Measurements from ENCODE around the gene EML6. TPM values are rescaled to one million over a fixed set of nuclear protein-coding genes. Genes with fewer than 3 reads are reported as not detected.

The EML6 gene
- total and polyA plus RNA-seq, 10 of the 15 experiments (the other 5 are each of a cell fraction or from before 2014, with no cell fraction given), result 0.09 to 0.67 (median 0.21) TPM

GRCh38 chr2:54909001-54909400 is 185.5 kb downstream of the EML6 start (continued):
- no peak for TF ChIP-seq NR2C2 (IDR thresholded peaks at IDR 0.05; ENCODE audit: borderline replicate concordance, control insufficient read depth, insufficient read length, low read depth)
- no peak for TF ChIP-seq BMI1 (IDR thresholded peaks at IDR 0.05; ENCODE audit: borderline replicate concordance)
- TF ChIP-seq MLLT1 (IDR thresholded peaks at IDR 0.05), result no peak

GRCh38 chr2:54912305-54912704 is 188.8 kb downstream of the EML6 start:
- Histone ChIP-seq H3K27ac (ENCODE audit: control insufficient read depth, insufficient read depth) (no peak overlapping the region), H3K27me3 (replicated peaks in 1 of 2; ENCODE audit: control insufficient read depth in 2 of 2, insufficient read depth in 2 of 2, low read length in 1 of 2) (no peaks in the 10 kb centered on the region; a peak in 1 of 4 replicates), H3K4me3 (no peak overlapping the region), H3K79me2 (ENCODE audit: control insufficient read depth, insufficient read depth, low read length) (no peaks in the 10 kb centered on the region), H3K9ac (ENCODE audit: control insufficient read depth, insufficient read depth, low read length) (no peak overlapping the region), H3K36me3 (ENCODE audit: control insufficient read depth in 2 of 2, insufficient read depth in 2 of 2, low read length in 1 of 2) (no peaks in the 10 kb centered on the region), H4K20me1 (ENCODE audit: control insufficient read depth, insufficient read depth) (no peaks in the 10 kb centered on the region), H3K4me1 (ENCODE audit: control insufficient read depth, insufficient read depth, low read length) (no peaks in the 10 kb centered on the region), H3K4me2 (ENCODE audit: control insufficient read depth, insufficient read depth) (no peak overlapping the region), H2AFZ (ENCODE audit: control insufficient read depth, low read depth, low read length) (no peak overlapping the region), H3K9me3 (replicated peaks; ENCODE audit: control insufficient read depth, insufficient read depth, low read length) (no peaks in the 10 kb centered on the region)
- WGBS (ENCODE audit: insufficient coverage, insufficient replicate concordance, low lambda C conversion rate, missing lambda C conversion rate), result 28% methylated on average over 4 of the region's 4 CpGs
- BruUV-seq (replicated peaks), result no TSS peak
- intact Hi-C loops (cut with micrococcal nuclease; ENCODE audit: unreplicated experiment) (no loop called here), in situ Hi-C loops (cut with MboI) (no loop called here)
- ChIA-PET SMC1A (ENCODE audit: uncharacterized antibody, unreplicated experiment) (interaction anchor here (0.6 to 0.7 kb wide), 2 partner anchors 13 to 22 kb away, joined by 3 read pairs; no protein-coding TSS in a partner anchor), RAD21 (ENCODE audit: unreplicated experiment) (no interaction called here), CTCF (no interaction called here), POLR2A (no interaction called here)
- DNase-seq (ENCODE audit: low read depth, low spot score), result no peak
- no peak for ATAC-seq
- TF ChIP-seq NFYB (IDR thresholded peaks at IDR 0.05; ENCODE audit: insufficient read depth, low read depth, low read length) (no peak), CREB1 (IDR thresholded peaks at IDR 0.05; ENCODE audit: low read depth) (no peak)
- FAIRE-seq, result no peak

All from GM12878 (cell line).